Subcutaneous preadipocyte (primary cell): ENCODE data around the gene LMBR1L. TPM values are rescaled to one million over a fixed set of nuclear protein-coding genes. Genes with fewer than 3 reads are reported as not detected.

Source experiments
- small RNA-seq: library from RNA; depleted of rRNA; stranded (forward); fragments of <200 nt; gene quantifications from one replicate; pipeline ENCODE3, GENCODE V24; 2012
- total RNA-seq: library from RNA; depleted of rRNA; stranded (reverse); fragments of >200 nt; gene quantifications from 2 replicates; pipeline ENCODE4 v1.2.3, GENCODE V29; 2012

LMBR1L gene, protein sequence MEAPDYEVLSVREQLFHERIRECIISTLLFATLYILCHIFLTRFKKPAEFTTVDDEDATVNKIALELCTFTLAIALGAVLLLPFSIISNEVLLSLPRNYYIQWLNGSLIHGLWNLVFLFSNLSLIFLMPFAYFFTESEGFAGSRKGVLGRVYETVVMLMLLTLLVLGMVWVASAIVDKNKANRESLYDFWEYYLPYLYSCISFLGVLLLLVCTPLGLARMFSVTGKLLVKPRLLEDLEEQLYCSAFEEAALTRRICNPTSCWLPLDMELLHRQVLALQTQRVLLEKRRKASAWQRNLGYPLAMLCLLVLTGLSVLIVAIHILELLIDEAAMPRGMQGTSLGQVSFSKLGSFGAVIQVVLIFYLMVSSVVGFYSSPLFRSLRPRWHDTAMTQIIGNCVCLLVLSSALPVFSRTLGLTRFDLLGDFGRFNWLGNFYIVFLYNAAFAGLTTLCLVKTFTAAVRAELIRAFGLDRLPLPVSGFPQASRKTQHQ
- 41.8 and 43.7 TPM in 2 replicates for total RNA-seq

DNA sequence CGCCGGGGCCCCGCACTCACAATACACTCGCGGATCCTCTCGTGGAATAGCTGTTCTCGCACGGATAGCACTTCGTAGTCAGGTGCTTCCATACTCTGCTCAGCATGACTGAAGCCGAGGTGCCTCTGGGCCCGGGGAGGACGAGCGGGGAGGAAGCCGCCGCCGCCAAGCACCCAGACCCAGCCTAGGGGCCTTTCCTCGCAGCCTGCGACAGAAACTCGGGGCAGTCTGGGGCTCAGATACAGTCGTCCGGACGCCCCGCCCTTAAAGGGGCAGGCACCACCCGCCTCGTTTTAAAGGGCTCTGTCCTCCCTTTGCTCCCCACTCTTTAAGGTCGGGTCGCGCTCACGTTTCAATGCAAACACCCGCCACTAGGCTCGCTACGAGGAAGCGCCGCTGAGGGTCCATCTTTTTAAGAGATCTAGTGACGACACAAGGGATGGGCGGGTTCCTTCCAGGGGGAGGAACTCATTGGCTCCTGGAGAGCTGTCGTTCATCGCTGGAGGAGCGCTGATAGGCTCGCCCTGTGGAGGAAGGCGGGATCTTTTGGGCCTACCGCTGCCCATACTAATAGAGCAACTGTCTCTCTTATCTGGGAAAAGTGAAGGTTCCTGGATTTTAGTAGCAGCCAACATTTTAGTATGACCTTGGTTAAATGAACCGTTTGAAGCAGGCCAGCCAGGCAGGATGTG is at the start of gene LMBR1L:
LMBR1L (minus strand) TSS at position 384 of the 692 bp plus-strand sequence; CDS start at position 92, 292 bp downstream.

DNA sequence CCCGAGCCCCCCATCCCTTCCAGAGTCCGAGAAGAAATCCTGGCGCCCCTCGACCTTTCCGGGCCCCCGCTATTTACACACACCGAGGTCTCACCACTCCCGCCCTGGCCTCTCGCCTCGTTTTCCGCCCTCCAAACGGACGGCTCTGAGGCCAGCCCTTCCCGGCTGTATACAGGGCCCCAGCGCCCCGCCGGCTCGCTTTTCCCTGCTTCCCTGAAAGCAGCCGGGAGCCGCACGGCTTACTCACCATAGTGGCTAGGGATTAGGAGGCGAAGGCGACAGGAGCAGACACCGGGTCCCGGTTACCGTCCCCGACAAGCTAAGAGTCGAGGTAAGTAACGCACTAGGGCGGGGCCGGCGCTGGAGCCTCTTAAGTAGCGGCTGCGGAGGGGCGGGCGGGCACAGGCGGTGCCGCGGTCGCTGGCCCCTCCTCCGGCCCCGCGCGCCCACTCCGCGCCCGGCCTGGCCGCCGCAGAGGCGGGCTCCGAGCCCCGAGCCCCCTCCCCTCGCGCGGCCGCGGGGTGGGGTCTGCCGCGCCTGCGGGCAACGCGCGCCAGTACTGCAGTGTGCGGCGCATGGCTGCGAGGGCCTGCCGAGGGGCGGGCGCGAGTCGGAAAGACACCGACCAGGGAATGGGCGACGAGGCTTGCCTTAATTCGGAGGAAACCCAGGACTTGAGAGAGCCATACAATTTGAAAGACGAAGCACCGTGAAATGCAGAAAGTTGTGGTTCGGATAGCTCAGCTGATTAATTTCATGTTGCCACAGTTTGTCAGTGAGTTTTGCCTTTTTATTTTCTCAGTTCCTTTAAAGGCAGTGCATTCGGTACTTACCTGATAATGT is 20.6 kb upstream of the LMBR1L start, which contains the start of gene TUBA1B:
TUBA1B (minus strand) TSS at position 345 of the 843 bp plus-strand sequence; CDS start at position 250, 95 bp downstream.

DNA sequence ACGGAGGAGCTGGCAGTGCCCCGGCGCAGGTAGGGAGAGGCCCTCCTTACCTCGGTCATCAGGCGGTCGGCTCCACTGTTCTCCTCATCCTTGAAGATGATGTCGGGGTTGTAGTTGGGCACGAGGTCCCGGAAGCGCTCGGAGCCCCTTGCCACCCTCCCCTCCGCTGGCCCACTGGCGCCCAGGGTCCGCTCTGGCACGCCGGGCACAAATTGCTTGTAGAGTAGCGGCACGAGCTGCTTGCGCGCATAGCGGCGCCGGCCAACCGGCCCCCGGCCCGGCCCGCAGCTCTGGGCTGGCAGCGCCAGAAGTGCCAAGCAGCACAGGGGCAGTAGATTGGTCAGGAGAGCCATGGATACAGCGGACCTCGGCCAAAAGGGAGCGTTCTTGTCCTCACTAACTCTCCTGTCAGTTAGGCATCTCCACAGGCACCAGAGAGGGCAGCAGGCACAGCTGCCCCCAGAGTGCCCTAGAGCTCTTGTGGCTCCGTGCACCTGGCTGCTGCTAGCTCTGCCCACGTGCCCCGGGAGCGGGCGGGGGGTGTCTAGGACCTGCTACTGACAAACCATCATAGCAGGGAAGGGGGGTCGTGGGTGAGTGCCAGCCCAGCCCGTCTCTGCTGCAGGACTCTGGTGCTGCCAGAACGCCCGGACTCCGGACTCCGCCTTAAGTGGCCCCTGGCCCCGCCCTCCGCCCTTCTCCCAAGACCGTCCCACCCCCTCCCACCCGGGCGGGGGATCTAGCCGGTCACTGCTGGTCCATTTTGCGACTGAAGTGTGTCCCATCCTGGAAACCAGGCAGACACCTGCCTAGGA is 16.3 kb downstream of the LMBR1L start, which contains the start of gene DHH:
DHH (minus strand) TSS at position 642 of the 815 bp plus-strand sequence; CDS start at position 353, 289 bp downstream.

DNA sequence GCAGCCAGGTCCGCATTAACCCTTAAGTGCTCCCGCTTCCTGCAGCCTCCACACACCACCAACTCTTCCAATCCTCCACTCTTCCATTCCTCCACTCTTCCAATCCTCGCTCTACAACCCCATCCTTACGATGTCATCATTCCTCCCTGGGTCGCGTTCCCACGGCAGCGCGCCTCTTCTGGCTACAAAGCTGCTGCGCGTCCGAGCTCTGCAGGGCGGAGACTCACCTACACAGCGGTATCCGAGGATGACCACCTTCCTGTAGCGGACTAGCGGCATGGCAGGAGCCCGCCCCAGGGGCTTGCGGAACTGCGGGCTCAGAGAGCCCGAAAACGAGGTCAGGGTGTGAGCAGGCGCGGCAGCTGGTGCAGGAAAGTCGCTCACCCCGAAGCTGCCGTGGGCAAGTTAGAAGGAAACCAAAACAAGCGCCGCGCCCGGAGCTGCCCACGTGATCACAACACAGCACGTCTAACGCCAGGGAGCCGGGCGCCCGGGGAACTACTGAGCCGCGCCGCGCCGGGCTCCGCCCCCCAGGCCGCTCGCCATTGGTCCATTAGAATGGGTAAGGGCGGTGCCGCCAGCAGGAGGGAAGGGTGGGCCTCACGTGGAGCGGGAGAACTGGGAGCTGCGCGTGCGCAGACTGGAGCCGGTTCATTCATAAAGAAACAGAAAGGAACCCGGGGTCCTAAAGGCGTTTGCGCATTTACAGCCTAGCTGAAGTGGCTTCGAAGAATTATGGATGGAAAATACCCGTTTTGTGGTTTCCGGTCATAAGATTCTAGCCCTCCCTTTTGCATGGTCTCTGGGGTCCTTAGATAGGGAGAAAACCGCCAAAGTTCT is 40.9 kb downstream of the LMBR1L start, which contains the start of gene RHEBL1:
RHEBL1 (minus strand) TSS at position 473 of the 840 bp plus-strand sequence; CDS start at position 279, 194 bp downstream.

DNA sequence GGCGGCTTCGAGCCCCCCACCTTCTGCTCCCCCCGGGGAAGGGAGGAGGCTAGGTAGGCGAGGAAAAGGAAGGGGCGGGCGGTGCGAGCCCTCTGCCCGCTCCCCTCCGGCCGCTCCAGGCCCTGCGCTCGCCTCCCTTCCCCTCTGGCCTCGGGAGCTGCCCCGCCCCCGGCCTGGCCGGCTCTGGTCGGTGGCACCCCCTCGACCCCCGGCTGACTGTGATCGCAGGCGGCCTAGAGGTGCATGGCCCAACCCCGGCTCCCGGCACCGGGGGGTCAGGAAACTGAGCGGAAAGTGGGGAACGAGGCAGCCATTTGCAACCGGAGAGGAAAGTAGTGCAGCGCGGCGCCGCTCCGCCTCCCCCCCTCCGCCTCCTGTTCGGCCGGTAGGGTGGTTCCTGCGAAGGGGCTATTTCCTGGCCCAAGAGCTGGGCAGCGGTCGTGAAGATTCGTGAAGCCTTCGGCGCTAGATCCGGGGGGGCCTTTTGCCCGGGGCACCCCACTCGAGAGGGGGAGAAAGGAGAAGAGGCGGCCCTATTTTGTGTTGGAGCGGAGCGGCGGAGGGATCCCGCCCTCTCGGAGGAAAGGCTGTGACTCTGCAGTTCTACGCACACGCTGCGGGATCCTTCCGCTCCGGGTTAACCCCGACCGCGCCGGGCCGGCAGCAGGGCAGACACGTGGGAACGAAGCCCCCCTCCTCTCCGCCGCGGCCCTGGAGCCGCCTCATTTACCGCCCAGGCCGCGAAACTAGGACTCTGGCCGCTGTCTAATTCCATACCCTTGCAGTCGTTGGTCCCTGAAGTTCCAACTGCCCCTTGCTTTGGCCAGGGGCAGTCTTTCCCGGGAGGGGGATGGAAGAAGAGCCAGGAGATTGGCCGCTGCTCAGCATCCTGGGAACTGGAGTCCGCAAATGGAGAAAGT is 50.1 kb downstream of the LMBR1L start, which contains the start of gene KMT2D:
KMT2D (minus strand) TSS at position 558 of the 920 bp plus-strand sequence. CDS start 5,470 bp downstream, outside the sequence.

Small RNAs within 50 kb of the gene (small RNA-seq; reads per million reads assigned to genes)
- gene RF00019: not detected

Other genes with a start within 250 kb of the LMBR1L start
- gene RND1, start 245.0 kb downstream of the LMBR1L start, total RNA-seq: under 0.01 TPM in 2 replicates
- 23.5 and 36.0 TPM in 2 replicates for gene FKBP11, start 185.4 kb downstream of the LMBR1L start, total RNA-seq
- gene ARF3, start 153.4 kb downstream of the LMBR1L start, total RNA-seq: 40.4 and 51.6 TPM in 2 replicates
- 0.20 TPM in 1 of 2 replicates, not detected in the other for gene WNT10B, start 139.1 kb downstream of the LMBR1L start, total RNA-seq
- not detected in 2 replicates for gene WNT1, start 132.5 kb downstream of the LMBR1L start, total RNA-seq
- under 0.01 TPM in 2 replicates for gene DDN, start 111.5 kb downstream of the LMBR1L start, total RNA-seq
- gene PRKAG1, start 92.1 kb downstream of the LMBR1L start, total RNA-seq: 68.4 and 69.8 TPM in 2 replicates
- gene KMT2D, start 50.1 kb downstream of the LMBR1L start, total RNA-seq: 23.1 and 32.1 TPM in 2 replicates
- gene RHEBL1, start 40.9 kb downstream of the LMBR1L start, total RNA-seq: 0.37 and 0.39 TPM in 2 replicates
- under 0.01 TPM in 1 of 2 replicates, not detected in the other for gene DHH, start 16.0 kb downstream of the LMBR1L start, total RNA-seq
- 2,784 and 3,087 TPM in 2 replicates for gene TUBA1B, start 20.5 kb upstream of the LMBR1L start, total RNA-seq
- gene TUBA1A, start 78.2 kb upstream of the LMBR1L start, total RNA-seq: 513 and 543 TPM in 2 replicates
- 823 and 1,037 TPM in 2 replicates for gene TUBA1C, start 154.2 kb upstream of the LMBR1L start, total RNA-seq
- not detected in 2 replicates for gene PRPH, start 184.3 kb upstream of the LMBR1L start, total RNA-seq
- gene TROAP, start 212.4 kb upstream of the LMBR1L start, total RNA-seq: 14.0 and 18.8 TPM in 2 replicates
- not detected in 2 replicates for gene C1QL4, start 226.3 kb upstream of the LMBR1L start, total RNA-seq
- 0.20 TPM in 1 of 2 replicates, not detected in the other for gene DNAJC22, start 236.0 kb upstream of the LMBR1L start, total RNA-seq